Sigmoid colon (tissue), 7 donors: ENCODE data around the gene MADD. TPM values are rescaled to one million over a fixed set of nuclear protein-coding genes. Genes with fewer than 3 reads are reported as not detected.

Experiments used
- DNase-seq: peaks from one replicate; pipeline ENCODE4 v3.0.0-alpha.2; 2019
- H3K27ac ChIP-seq, 4 donors: fragments of 200-600 bp; sonication (generic); one replicate each; pipeline ENCODE4 v1.5.1; 2016 to 2019; ENCODE audit warnings: mild to moderate bottlenecking in 1 of 4
- H3K27me3 ChIP-seq, 3 donors: fragments of 200-600 bp; sonication (generic); one replicate each; pipeline ENCODE4 v1.5.1; 2019; ENCODE audit warnings: mild to moderate bottlenecking in 1 of 3
- H3K36me3 ChIP-seq, 4 donors: fragments of 200-600 bp; sonication (generic); one replicate each; pipeline ENCODE4 v1.5.1; 2016 to 2019
- H3K4me1 ChIP-seq, 4 donors: fragments of 200-600 bp; sonication (generic); one replicate each; pipeline ENCODE4 v1.5.1; 2017 to 2019
- H3K4me3 ChIP-seq, 4 donors: fragments of 200-600 bp; sonication (generic); one replicate each; pipeline ENCODE4 v1.5.1; 2017 to 2019; ENCODE audit warnings: mild to moderate bottlenecking in 2 of 4, moderate library complexity in 1 of 4
- H3K9me3 ChIP-seq, 4 donors: fragments of 200-600 bp in 3 of 4; sonication (generic) in 3 of 4; one replicate each; pipeline versions ENCODE4 v1.5.1 to v1.6.1; 2013 to 2019
- CTCF ChIP-seq, 4 experiments: fragments of 450-650 bp in 3 of 4; fragments of 200-600 bp in 1 of 4; IDR thresholded peaks; one replicate each; pipeline ENCODE4 v1.5.1; 2016 to 2019; ENCODE audit warnings: antibody characterized with exemption in 4 of 4, mild to moderate bottlenecking in 3 of 4, moderate library complexity in 2 of 4
- EP300 ChIP-seq, 4 donors: sonication (generic); formaldehyde crosslinking; IDR thresholded peaks; one replicate each; pipeline ENCODE4 v1.6.1; 2017; ENCODE audit warnings: antibody characterized with exemption in 4 of 4
- POLR2A ChIP-seq, 2 donors: fragments of 450-650 bp; IDR thresholded peaks; one replicate each; pipeline ENCODE4 v1.6.1; 2016; ENCODE audit warnings: antibody characterized with exemption in 2 of 2, mild to moderate bottlenecking in 2 of 2, moderate library complexity in 2 of 2
- POLR2AphosphoS5 ChIP-seq, 4 donors: sonication (generic); formaldehyde crosslinking; IDR thresholded peaks; one replicate each; pipeline ENCODE4 v1.6.1; 2017; ENCODE audit warnings: antibody characterized with exemption in 4 of 4
- WGBS, 2 donors: extraction: QIAGEN DNeasy Blood & Tissue Kit; methylation state at CpG; one replicate each; pipeline ENCODE4 v1.1.7; 2013; 5-methylcytosine and 5-hydroxymethylcytosine counted together
- intact Hi-C: fragments of 100-400 bp; cut with DNase I; formaldehyde crosslinking; loops from one replicate; pipeline ENCODE4 v1.15.1; 2023
- polyA plus RNA-seq, 3 donors: library from polyadenylated mRNA; stranded (reverse); fragments of 200-250 nt; gene quantifications; one replicate each; pipeline ENCODE4 v1.2.3, GENCODE V29; 2013
- total RNA-seq, 4 donors: library from RNA; depleted of rRNA; stranded (reverse); fragments of >200 nt; gene quantifications; one replicate each; pipeline ENCODE4 v1.1.0, GENCODE V29; 2016
- donor health status: healthy with polysubstance abuse.
- donor health status: Bipolar disorder and iron deficiency.
- donor health status: healthy.

The MADD gene
- total and polyA plus RNA-seq, 7 donors: 18.6 to 55.7 (median 32.5) TPM

- 87 to 90% methylated on average over 13 of the region's 13 CpGs for WGBS, 2 donors
- DNase-seq: no peak
- H3K4me3 ChIP-seq: no peak overlapping the region
- TF ChIP-seq EP300 (IDR thresholded peaks at IDR 0.05) (no peak), CTCF (IDR thresholded peaks at IDR 0.05) (no peak), POLR2AphosphoS5 (IDR thresholded peaks at IDR 0.05) (no peak), POLR2A (IDR thresholded peaks at IDR 0.05) (no peak)
- no peaks in the 10 kb centered on the region for H3K4me1 ChIP-seq
- intact Hi-C loops: no loop called here
- H3K9me3 ChIP-seq: no peaks in the 10 kb centered on the region
- no peak overlapping the region for H3K27ac ChIP-seq
- H3K36me3 ChIP-seq: no peaks in the 10 kb centered on the region
- no peaks in the 10 kb centered on the region for H3K27me3 ChIP-seq
Measured at GRCh38 chr11:47361419-47361818, 91.5 kb downstream of the MADD start.

- 61 to 69% methylated on average over 1 of the region's 1 CpG for WGBS, 2 donors
- H3K4me1 ChIP-seq: no peaks in the 10 kb centered on the region
Measured at GRCh38 chr11:47366020-47366490, 96.1 kb downstream of the MADD start.

GRCh38 chr11:47369676-47370075 lies 99.7 kb downstream of the MADD start:
- Histone ChIP-seq H3K36me3 (no peaks in the 10 kb centered on the region), H3K27ac (no peak overlapping the region), H3K4me3 (no peak overlapping the region), H3K27me3 (no peaks in the 10 kb centered on the region), H3K9me3 (no peaks in the 10 kb centered on the region), H3K4me1 (peaks cover 0 to 6% (median 0%) of the 10 kb centered on the region in 4 donors)
- no peak for DNase-seq
- intact Hi-C loops: no loop called here
- 62 to 63% methylated on average over 3 of the region's 3 CpGs for WGBS, 2 donors
- TF ChIP-seq POLR2AphosphoS5 (IDR thresholded peaks at IDR 0.05): no peak
- TF ChIP-seq POLR2A (IDR thresholded peaks at IDR 0.05): no peak
- no peak for TF ChIP-seq EP300 (IDR thresholded peaks at IDR 0.05)
- TF ChIP-seq CTCF (IDR thresholded peaks at IDR 0.05): no peak

More at GRCh38 chr11:47366020-47366490, 96.1 kb downstream of the MADD start:
- no peaks in the 10 kb centered on the region for H3K9me3 ChIP-seq
- no peaks in the 10 kb centered on the region for H3K36me3 ChIP-seq
- no peak overlapping the region for H3K4me3 ChIP-seq
- no peak overlapping the region for H3K27ac ChIP-seq
- TF ChIP-seq POLR2A (IDR thresholded peaks at IDR 0.05): no peak
- TF ChIP-seq CTCF (IDR thresholded peaks at IDR 0.05): no peak
- TF ChIP-seq EP300 (IDR thresholded peaks at IDR 0.05): no peak
- TF ChIP-seq POLR2AphosphoS5 (IDR thresholded peaks at IDR 0.05): no peak
- no peaks in the 10 kb centered on the region for H3K27me3 ChIP-seq
- intact Hi-C loops: no loop called here
- DNase-seq: no peak

- H3K36me3 ChIP-seq: no peaks in the 10 kb centered on the region
- TF ChIP-seq CTCF (IDR thresholded peaks at IDR 0.05) (no peak), EP300 (IDR thresholded peaks at IDR 0.05) (no peak), POLR2A (IDR thresholded peaks at IDR 0.05) (no peak), POLR2AphosphoS5 (IDR thresholded peaks at IDR 0.05) (no peak)
- H3K27me3 ChIP-seq: no peaks in the 10 kb centered on the region
- no peak overlapping the region for H3K27ac ChIP-seq
- no peak overlapping the region for H3K4me3 ChIP-seq
- no peak for DNase-seq
- WGBS, 2 donors: 80 to 84% methylated on average over 7 of the region's 7 CpGs
- no peaks in the 10 kb centered on the region for H3K9me3 ChIP-seq
- intact Hi-C loops: no loop called here
- H3K4me1 ChIP-seq: peaks cover 0 to 6% (median 0%) of the 10 kb centered on the region in 4 donors
Measured at GRCh38 chr11:47372422-47372821, 102.5 kb downstream of the MADD start.
